HCT116 (cell line): ENCODE results near the gene CD200. TPM values are rescaled to one million over a fixed set of nuclear protein-coding genes. Genes with fewer than 3 reads are reported as not detected.

Source experiments
- ATAC-seq: fragments of 200-7000 bp; cut with Tn5 transposase; 2 replicates; pipeline ENCODE4 v1.9.1; 2020; ENCODE audit warnings: mild to moderate bottlenecking, moderate library complexity
- BruUV-seq: library from RNA; stranded (reverse); fragments of 400-500 nt; replicated peaks from 2 replicates; lab custom pipeline; 2021; lab: Mats Ljungman, UMichigan
- CTCF ChIA-PET: fragments of 300-600 bp; sonication (Branson Sonifier 250); formaldehyde crosslinking; loops from one replicate; lab custom pipeline; 2021; ENCODE audit warnings: antibody characterized with exemption; lab: Charles Lee
- POLR2A ChIA-PET: fragments of 300-600, 350-600 bp; sonication (Branson Sonifier 250); formaldehyde crosslinking; loops from one replicate; lab custom pipeline; 2021; ENCODE audit warnings: antibody characterized with exemption; lab: Charles Lee
- RAD21 ChIA-PET, 2 experiments: fragments of 300-600 bp; sonication (Branson Sonifier 250); formaldehyde crosslinking; loops; one replicate each; lab custom pipeline; 2023; ENCODE audit warnings: low total read pairs in 2 of 2; ENCODE audit not compliant: uncharacterized antibody in 2 of 2, unreplicated experiment in 2 of 2, low non-redundant PET in 1 of 2; lab: Charles Lee
- DNase-seq: peaks from one replicate; pipeline ENCODE4 v3.0.0-alpha.2; 2010; ENCODE audit warnings: low read depth, low spot score
- H2AFZ ChIP-seq: fragments of 200-600 bp; shearing (Covaris generic), sonication (generic); 2 replicates; pipeline ENCODE4 v1.6.1; 2017; ENCODE audit warnings: low read depth, mixed run types, mixed read lengths, antibody characterized with exemption, low read length; ENCODE audit not compliant: poor library complexity, severe bottlenecking
- H3K27ac ChIP-seq: 2 replicates; pipeline ENCODE4 v1.5.1; 2012; ENCODE audit warnings: low read depth, low read length
- H3K27me3 ChIP-seq: fragments of 200-600 bp; sonication (generic); 2 replicates; pipeline ENCODE4 v1.6.1; 2016; ENCODE audit warnings: mixed run types, low read length, mixed read lengths; ENCODE audit not compliant: insufficient read depth
- H3K36me3 ChIP-seq, 2 experiments: fragments of 200-500 bp in 1 of 2; fragments of 200-600 bp in 1 of 2; sonication (Bioruptor generic) in 1 of 2; sonication (generic) in 1 of 2; 2 replicates each; pipeline versions ENCODE4 v1.5.1 to v1.6.1; 2014 to 2016; ENCODE audit warnings: low read length in 2 of 2, inconsistent platforms in 1 of 2, mixed read lengths in 1 of 2, mixed run types in 1 of 2; ENCODE audit not compliant: insufficient read depth in 2 of 2, control insufficient read depth in 1 of 2
- H3K4me1 ChIP-seq, 2 experiments: fragments of 200-600 bp in 1 of 2; sonication (generic) in 1 of 2; 2 replicates each; pipeline versions ENCODE4 v1.5.1 to v1.6.1; 2012 to 2017; ENCODE audit warnings: low read length in 2 of 2, inconsistent platforms in 1 of 2, mild to moderate bottlenecking in 1 of 2, mixed read lengths in 1 of 2, mixed run types in 1 of 2, moderate library complexity in 1 of 2; ENCODE audit not compliant: insufficient read depth in 2 of 2, control insufficient read depth in 1 of 2
- H3K4me2 ChIP-seq: fragments of 200-600 bp; sonication (generic); 2 replicates; pipeline ENCODE4 v1.6.1; 2017; ENCODE audit warnings: mixed run types, low read length, mixed read lengths
- H3K4me3 ChIP-seq, 2 experiments: fragments of 200-600 bp in 1 of 2; sonication (generic) in 1 of 2; replicated peaks in 1 of 2; 2 replicates each; pipeline ENCODE4 v1.5.1; 2011 to 2016; ENCODE audit warnings: low read length in 2 of 2, control low read depth in 1 of 2, low read depth in 1 of 2, mild to moderate bottlenecking in 1 of 2, mixed read lengths in 1 of 2, mixed run types in 1 of 2
- H3K79me2 ChIP-seq: fragments of 200-600 bp; sonication (generic); 2 replicates; pipeline ENCODE4 v1.6.1; 2017; ENCODE audit warnings: mild to moderate bottlenecking, mixed run types, low read length, moderate library complexity, mixed read lengths; ENCODE audit not compliant: insufficient read depth
- H3K9ac ChIP-seq: fragments of 200-600 bp; sonication (generic); 2 replicates; pipeline ENCODE4 v1.6.1; 2016; ENCODE audit warnings: low read length, mixed read lengths
- H3K9me2 ChIP-seq: fragments of 200-600 bp; sonication (generic), shearing (Covaris generic); 2 replicates; pipeline ENCODE4 v1.6.1; 2017; ENCODE audit warnings: mixed run types, mild to moderate bottlenecking, moderate library complexity; ENCODE audit not compliant: insufficient read depth
- H3K9me3 ChIP-seq, 2 experiments: fragments of 200-500 bp in 1 of 2; fragments of 200-600 bp in 1 of 2; sonication (Bioruptor generic) in 1 of 2; sonication (generic) in 1 of 2; 2 replicates each; pipeline ENCODE4 v1.6.1; 2014 to 2017; ENCODE audit warnings: low read length in 2 of 2, mixed read lengths in 2 of 2, inconsistent platforms in 1 of 2, low read depth in 1 of 2, mild to moderate bottlenecking in 1 of 2, mixed run types in 1 of 2, moderate library complexity in 1 of 2; ENCODE audit not compliant: control insufficient read depth in 1 of 2, insufficient read depth in 1 of 2
- H4K20me1 ChIP-seq: fragments of 200-600 bp; sonication (generic), shearing (Covaris generic); 2 replicates; pipeline ENCODE4 v1.6.1; 2017; ENCODE audit warnings: mixed run types, mild to moderate bottlenecking, moderate library complexity; ENCODE audit not compliant: insufficient read depth
- CEBPB ChIP-seq: IDR thresholded peaks from 2 replicates; pipeline ENCODE4 v1.6.1; 2012; ENCODE audit warnings: low read depth
- ELF1 ChIP-seq: IDR thresholded peaks from 2 replicates; pipeline ENCODE4 v1.6.1; 2012; ENCODE audit warnings: low read depth, borderline replicate concordance
- EZH2phosphoT487 ChIP-seq: fragments of 200-600 bp; IDR thresholded peaks from 2 replicates; pipeline ENCODE4 v1.6.1; 2018; ENCODE audit warnings: antibody characterized with exemption, borderline replicate concordance
- FOSL1 ChIP-seq: IDR thresholded peaks from 2 replicates; pipeline ENCODE4 v1.6.1; 2012; ENCODE audit warnings: low read depth
- POLR2A ChIP-seq: IDR thresholded peaks from 2 replicates; pipeline ENCODE4 v1.7.0; 2011; ENCODE audit warnings: borderline replicate concordance; ENCODE audit not compliant: insufficient read depth, insufficient read length; ENCODE audit errors: extremely low read depth
- POLR2AphosphoS5 ChIP-seq: IDR thresholded peaks from 2 replicates; pipeline ENCODE4 v1.6.1; 2011; ENCODE audit warnings: mild to moderate bottlenecking, low read depth, low read length, moderate library complexity
- SIN3A ChIP-seq: IDR thresholded peaks from 2 replicates; pipeline ENCODE4 v1.6.1; 2012; ENCODE audit warnings: low read depth
- SRF ChIP-seq: IDR thresholded peaks from 2 replicates; pipeline ENCODE4 v1.6.1; 2012; ENCODE audit warnings: low read depth
- ZNF274 ChIP-seq: fragments of 200-500 bp; sonication (Bioruptor generic); IDR thresholded peaks from 2 replicates; pipeline ENCODE4 v1.6.1; 2014; ENCODE audit warnings: mild to moderate bottlenecking, low read depth, low read length, inconsistent platforms
- intact Hi-C: fragments of 100-400 bp; cut with micrococcal nuclease; formaldehyde crosslinking; loops from 2 replicates; pipeline ENCODE4 v1.10.0; 2022
- total RNA-seq: library from RNA; stranded (reverse); gene quantifications from one replicate; pipeline ENCODE4 v1.2.1, GENCODE V29; 2021; ENCODE audit not compliant: unreplicated experiment
- TF ChIP-seq, protein P1 (sequence below): IDR thresholded peaks from 2 replicates; pipeline ENCODE4 v1.6.1; 2012
- TF ChIP-seq, protein P2 (sequence below): IDR thresholded peaks from 2 replicates; pipeline ENCODE4 v1.6.1; 2011; ENCODE audit warnings: mild to moderate bottlenecking, low read length, moderate library complexity; ENCODE audit not compliant: insufficient replicate concordance; ENCODE audit errors: extremely low read depth
- TF ChIP-seq, protein P3 (sequence below): IDR thresholded peaks from 2 replicates; pipeline ENCODE4 v1.6.1; 2012

The CD200 gene
- total RNA-seq, 1 experiment from 2014 or later: not detected

DNA sequence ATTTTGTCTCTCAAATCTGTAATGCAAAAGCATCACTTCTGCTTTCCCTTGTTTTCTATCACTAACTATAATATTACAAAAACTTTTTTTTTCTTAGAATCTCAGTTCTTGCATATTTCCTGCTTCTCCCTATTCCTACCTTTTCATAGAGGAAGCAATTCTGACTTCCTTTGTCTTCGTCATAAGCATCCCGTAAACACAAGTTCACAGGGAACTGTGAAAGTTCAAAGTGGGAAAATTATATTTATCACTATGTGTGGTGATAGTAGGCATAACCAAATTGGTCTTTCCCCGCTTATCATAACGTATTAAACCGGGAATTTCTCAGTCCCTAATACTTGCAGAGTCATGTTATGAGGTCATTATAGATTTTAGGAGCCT lies 22.3 kb downstream of the CD200 start:
- Histone ChIP-seq H3K4me1 (no peaks in the 10 kb centered on the region), H2AFZ (no peak overlapping the region), H3K4me3 (no peak overlapping the region), H3K27ac (no peak overlapping the region), H3K9ac (no peak overlapping the region), H3K4me2 (no peak overlapping the region), H3K79me2 (no peaks in the 10 kb centered on the region), H3K36me3 (no peaks in the 10 kb centered on the region), H3K27me3 (no peaks in the 10 kb centered on the region), H3K9me3 (no peaks in the 10 kb centered on the region), H4K20me1 (no peaks in the 10 kb centered on the region), H3K9me2 (no peaks in the 10 kb centered on the region)
- CTCF ChIA-PET: no interaction called here
- ATAC-seq (no peak), DNase-seq (no peak)
- POLR2A ChIA-PET: no interaction called here
- intact Hi-C loops: no loop called here
- no TSS peak for BruUV-seq
- TF ChIP-seq, protein P1, sequence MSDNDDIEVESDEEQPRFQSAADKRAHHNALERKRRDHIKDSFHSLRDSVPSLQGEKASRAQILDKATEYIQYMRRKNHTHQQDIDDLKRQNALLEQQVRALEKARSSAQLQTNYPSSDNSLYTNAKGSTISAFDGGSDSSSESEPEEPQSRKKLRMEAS: no peak
- no peak for TF ChIP-seq ZNF274
- TF ChIP-seq POLR2AphosphoS5: no peak
- no peak for TF ChIP-seq ELF1
- TF ChIP-seq, all 23 proteins: peak for 0
- RAD21 ChIA-PET: no interaction called here

DNA sequence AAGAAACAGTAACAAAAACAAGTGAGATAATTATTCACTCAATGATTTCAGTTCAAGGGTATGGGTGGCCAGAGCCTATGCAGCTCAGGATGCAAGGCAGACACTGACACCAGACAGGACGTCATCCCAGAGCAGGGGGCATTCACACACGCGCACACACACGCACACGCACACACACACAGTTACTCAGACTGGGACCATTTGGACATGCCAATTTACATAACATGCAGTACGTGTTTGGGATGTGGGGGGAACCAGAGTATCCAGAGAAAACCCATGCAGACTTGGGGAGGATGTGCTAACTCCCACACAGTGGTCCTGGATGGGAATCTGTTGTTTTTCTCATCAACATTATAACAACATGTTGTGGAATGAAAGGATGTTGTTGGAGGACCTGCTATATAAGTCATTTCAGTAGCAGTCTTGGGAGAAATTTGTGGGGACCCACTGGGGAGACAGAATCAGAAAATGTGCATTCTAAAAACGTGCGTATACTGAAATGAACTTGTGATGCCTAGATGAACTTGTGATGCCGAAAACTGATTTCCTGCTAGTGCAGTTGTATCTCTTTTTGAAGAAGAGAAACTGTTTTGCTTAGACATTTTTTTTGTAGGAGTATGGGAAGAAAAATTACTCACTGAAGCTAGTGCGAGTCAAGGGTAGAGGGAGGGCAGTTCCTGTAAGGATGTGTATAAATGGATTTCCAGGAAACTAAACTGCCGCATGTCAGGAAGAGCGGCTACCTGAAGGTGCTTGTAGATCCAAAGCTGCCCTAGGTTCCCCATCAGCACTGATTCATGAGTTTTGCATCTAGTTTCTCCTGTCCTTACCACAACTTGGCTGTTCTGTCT lies 25.2 kb downstream of the CD200 start:
- intact Hi-C loops: no loop called here
- H2AFZ ChIP-seq: no peak overlapping the region

More for the DNA sequence above, 25.2 kb downstream of the CD200 start:
- H3K9me3 ChIP-seq: no peaks in the 10 kb centered on the region
- no peaks in the 10 kb centered on the region for H3K79me2 ChIP-seq
- no peaks in the 10 kb centered on the region for H3K4me1 ChIP-seq
- no peaks in the 10 kb centered on the region for H3K27me3 ChIP-seq
- ChIA-PET POLR2A (no interaction called here), RAD21 (no interaction called here), CTCF (no interaction called here)
- H3K36me3 ChIP-seq: no peaks in the 10 kb centered on the region
- TF ChIP-seq SIN3A (no peak), EZH2phosphoT487 (no peak), POLR2AphosphoS5 (no peak), FOSL1 (no peak), ELF1 (no peak), SRF (no peak), CEBPB (no peak), POLR2A (no peak)
- TF ChIP-seq, protein P2, sequence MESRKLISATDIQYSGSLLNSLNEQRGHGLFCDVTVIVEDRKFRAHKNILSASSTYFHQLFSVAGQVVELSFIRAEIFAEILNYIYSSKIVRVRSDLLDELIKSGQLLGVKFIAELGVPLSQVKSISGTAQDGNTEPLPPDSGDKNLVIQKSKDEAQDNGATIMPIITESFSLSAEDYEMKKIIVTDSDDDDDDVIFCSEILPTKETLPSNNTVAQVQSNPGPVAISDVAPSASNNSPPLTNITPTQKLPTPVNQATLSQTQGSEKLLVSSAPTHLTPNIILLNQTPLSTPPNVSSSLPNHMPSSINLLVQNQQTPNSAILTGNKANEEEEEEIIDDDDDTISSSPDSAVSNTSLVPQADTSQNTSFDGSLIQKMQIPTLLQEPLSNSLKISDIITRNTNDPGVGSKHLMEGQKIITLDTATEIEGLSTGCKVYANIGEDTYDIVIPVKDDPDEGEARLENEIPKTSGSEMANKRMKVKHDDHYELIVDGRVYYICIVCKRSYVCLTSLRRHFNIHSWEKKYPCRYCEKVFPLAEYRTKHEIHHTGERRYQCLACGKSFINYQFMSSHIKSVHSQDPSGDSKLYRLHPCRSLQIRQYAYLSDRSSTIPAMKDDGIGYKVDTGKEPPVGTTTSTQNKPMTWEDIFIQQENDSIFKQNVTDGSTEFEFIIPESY: no peak
- TF ChIP-seq, protein P3, sequence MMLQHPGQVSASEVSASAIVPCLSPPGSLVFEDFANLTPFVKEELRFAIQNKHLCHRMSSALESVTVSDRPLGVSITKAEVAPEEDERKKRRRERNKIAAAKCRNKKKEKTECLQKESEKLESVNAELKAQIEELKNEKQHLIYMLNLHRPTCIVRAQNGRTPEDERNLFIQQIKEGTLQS: no peak
- H4K20me1 ChIP-seq: no peaks in the 10 kb centered on the region
- ATAC-seq: no peak
- no peak overlapping the region for H3K4me3 ChIP-seq
- DNase-seq: no peak
- H3K27ac ChIP-seq: no peak overlapping the region
- no peak overlapping the region for H3K9ac ChIP-seq
- no peak overlapping the region for H3K4me2 ChIP-seq
- no peaks in the 10 kb centered on the region for H3K9me2 ChIP-seq
- no TSS peak for BruUV-seq
